ENCODE measurements around the gene XNDC1N.
A peak's percentile ranks its signal among the peaks of the same experiment; 100 is the strongest.

XNDC1N gene

DNA sequence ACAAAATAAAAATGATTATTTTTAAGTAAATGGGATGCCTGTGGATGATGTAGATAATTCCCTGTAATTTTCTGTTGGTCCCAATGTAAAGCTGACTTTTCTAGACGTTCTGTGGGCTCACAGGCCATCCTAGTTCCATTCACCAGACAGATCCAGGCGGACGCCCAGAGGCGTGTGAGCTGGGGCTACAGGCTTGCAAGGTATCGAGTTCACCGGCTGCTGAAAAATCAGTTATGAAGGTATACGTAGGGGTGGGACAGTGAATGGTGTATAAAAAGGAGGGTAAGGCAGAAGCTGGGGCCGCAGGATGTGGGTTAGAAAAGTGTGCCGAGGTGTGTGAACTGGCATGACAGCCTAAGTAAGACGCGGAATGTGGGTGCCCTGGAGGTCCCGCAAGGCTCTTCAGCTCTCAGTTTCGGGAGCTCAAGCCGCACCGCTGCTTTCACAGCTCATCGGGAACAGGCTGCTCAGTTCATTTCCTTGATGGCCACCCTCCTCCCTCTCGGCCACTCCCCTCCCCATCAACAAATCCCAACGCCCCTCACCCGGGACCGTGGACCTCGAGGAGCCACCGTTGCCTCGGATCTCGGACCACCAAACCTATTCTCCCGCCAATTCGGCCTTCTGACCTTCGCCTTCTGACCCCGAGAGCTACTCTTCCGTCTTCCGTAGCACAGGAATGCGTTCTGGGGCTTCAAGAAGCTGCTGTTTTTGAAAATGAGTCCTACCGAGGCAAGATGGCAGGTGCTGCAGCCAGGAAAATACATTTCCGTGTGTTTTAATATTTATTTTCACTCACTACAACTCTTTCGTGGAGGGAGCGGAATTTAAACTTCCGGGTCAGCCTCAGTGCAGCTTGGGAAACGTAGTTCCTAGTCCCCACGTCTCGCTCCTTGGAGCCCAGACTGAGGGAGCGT is at the start of gene XNDC1N:
TSS of gene XNDC1N (minus strand) at position 775 of the 917 bp plus-strand sequence. CDS start 5,241 bp downstream, outside the sequence.
- peak; percentile 54 for DNase-seq (ENCODE audit: low read depth, low spot score)
- peak within 1 kb of the TSS; percentile 77 for H3K27ac ChIP-seq

DNA sequence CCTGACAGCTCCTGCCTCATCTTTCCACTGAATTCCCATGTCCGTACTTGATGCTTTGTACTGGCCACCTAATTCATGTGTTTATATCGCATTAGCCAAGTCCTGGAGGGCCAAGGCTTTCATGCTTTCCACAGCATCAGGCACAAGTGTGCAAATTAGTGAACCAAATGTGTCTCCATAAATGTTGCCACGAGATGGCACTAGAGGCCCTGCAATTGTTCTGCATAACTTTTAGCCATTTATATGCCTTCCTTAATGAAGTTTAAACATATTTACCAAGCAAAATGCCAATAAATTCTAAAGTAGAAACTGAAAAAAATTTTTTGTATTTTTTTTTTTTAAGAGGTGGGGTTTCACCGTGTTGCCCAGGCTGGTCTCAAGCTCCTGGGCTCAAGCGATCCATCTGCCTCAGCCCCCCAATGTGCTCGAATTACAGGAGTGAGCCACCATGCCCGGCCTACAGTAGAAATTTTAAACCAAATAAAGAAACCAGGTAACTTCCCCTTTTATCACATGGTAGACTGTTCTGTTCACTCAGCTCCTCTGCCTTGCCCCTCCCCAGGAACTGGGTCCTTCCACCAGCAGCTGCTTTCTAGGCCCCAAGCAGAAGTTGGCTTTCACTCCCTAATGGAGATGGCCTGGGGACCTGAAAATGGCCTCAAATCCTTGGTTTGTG is 49.5 kb upstream of the XNDC1N start:
- no peak overlapping the region for H3K27ac ChIP-seq
- DNase-seq (ENCODE audit: low read depth, low spot score) = no peak

- no peak for DNase-seq (ENCODE audit: low read depth, low spot score)
These were observed 48.7 kb upstream of the XNDC1N start for GRCh38 chr11:71977090-71977489.

GRCh38 chr11:71976551-71976950 is 48.2 kb upstream of the XNDC1N start:
- no peak overlapping the region for H3K27ac ChIP-seq
- no peak for DNase-seq (ENCODE audit: low read depth, low spot score)

More at GRCh38 chr11:71977090-71977489, 48.7 kb upstream of the XNDC1N start:
- H3K27ac ChIP-seq = no peak overlapping the region

DNA sequence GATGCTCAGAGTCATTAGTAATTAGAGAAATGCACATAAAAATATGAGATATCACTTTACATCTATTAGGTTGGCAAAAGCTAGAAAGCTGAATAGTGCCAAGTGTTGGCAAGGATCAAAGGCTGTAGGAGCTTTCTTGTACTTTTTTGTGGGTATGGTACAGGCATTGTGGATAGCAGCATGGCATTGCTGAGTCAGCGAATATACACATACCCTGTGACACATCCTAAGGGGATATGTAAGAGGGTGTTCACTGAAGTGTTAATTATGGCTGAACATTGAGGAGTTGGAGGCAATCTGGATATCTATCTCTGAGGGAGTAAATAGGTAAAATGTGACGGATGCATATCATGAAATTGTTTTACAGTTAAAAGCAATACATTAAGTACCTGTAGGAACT is 43.3 kb upstream of the XNDC1N start:
- DNase-seq (ENCODE audit: low read depth, low spot score) = no peak
- no peak overlapping the region for H3K27ac ChIP-seq

- no peak overlapping the region for H3K27ac ChIP-seq
These were observed 36.2 kb upstream of the XNDC1N start for GRCh38 chr11:71964641-71965040.

GRCh38 chr11:71963468-71963867 is 35.1 kb upstream of the XNDC1N start:
- no peak for DNase-seq (ENCODE audit: low read depth, low spot score)
- no peak overlapping the region for H3K27ac ChIP-seq

More at GRCh38 chr11:71964641-71965040, 36.2 kb upstream of the XNDC1N start:
- DNase-seq (ENCODE audit: low read depth, low spot score) = no peak

GRCh38 chr11:71962428-71963038 is 34.1 kb upstream of the XNDC1N start:
- no peak for DNase-seq (ENCODE audit: low read depth, low spot score)
- peak overlapping the region; percentile 30 for H3K27ac ChIP-seq

DNA sequence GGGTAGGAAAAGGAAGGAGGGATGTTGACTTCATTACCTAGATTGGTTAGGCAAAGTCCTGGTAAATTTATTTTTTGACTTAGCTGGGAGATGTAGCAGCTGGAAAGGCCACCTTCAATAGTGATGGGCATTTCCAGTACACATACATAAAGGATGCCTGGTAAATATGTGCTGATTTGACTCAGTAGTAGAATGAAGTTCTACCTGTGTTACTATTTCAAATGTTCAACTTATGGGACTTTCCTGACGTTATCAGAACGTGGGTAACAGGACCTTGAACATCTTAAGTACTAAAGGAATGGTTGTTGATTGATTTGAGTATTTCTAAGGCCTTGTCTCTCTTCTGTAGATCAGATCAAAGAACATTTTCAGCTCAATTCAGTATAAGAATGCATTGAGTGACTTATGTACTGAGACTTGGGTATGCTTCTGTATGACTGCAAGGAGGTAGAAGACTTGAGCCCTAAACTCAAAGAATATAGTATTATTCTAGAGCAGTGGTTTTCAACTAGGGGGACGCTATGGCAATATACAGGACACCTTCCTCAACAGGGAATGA is 27.6 kb upstream of the XNDC1N start:
- no peak for DNase-seq (ENCODE audit: low read depth, low spot score)
- H3K27ac ChIP-seq = no peak overlapping the region

DNA sequence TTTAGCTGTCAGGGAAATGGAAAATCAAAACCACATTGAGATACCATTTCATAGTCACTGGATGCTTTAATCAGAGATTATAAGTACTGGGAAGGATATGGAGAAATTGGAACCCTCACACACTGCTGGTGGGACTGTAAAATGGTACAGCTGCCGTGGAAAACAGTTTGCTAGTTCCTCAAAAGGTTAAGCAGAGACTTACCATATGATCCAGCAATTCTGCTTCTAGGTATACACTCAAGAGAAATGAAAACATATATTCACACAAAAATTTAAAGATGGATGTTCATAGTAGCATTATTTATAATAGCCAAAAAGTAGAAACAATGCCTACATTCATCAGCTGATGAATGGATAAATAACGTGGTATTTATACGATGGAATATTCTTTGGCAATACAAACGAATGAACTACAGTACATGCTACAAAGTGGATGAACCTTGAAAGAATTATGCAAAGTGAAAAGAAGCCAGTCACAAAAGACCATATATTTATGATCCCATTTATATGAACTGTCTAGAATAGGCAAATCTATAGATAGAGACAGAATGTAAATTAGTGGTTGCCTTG is 23.4 kb upstream of the XNDC1N start:
- no peak overlapping the region for H3K27ac ChIP-seq
- DNase-seq (ENCODE audit: low read depth, low spot score) = no peak

GRCh38 chr11:71949034-71949433 is 20.6 kb upstream of the XNDC1N start:
- no peak for DNase-seq (ENCODE audit: low read depth, low spot score)

GRCh38 chr11:71948314-71949027 is 20.1 kb upstream of the XNDC1N start:
- DNase-seq (ENCODE audit: low read depth, low spot score) = no peak
- peak overlapping the region; percentile 91 for H3K27ac ChIP-seq

More at GRCh38 chr11:71949034-71949433, 20.6 kb upstream of the XNDC1N start:
- H3K27ac ChIP-seq = no peak overlapping the region

DNA sequence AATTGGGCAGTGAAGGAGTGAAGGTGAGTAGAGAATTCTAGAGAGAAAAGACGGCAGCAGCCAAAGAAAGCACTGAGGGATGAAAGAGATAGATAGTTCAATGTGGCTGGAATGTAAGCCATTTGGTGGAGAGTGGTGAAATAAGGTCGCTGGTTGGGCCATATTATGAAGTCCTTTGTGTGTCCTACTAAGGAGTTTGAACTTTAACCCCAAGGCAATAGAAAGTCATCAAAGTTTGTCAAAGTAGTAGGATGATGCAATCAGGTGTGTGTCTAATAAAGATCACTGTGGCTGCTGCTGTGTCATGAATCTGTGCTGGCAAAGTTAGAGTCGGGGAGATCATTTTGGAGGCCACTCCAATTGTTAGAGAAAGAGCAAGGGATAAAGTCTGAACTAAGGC is 19.1 kb upstream of the XNDC1N start:
- H3K27ac ChIP-seq = peak overlapping the region; percentile 91

GRCh38 chr11:71946144-71946571 is 17.8 kb upstream of the XNDC1N start:
- H3K27ac ChIP-seq = peak overlapping the region; percentile 91
- DNase-seq (ENCODE audit: low read depth, low spot score) = peak; percentile 63

More for the DNA sequence above, 19.1 kb upstream of the XNDC1N start:
- DNase-seq (ENCODE audit: low read depth, low spot score) = no peak

DNA sequence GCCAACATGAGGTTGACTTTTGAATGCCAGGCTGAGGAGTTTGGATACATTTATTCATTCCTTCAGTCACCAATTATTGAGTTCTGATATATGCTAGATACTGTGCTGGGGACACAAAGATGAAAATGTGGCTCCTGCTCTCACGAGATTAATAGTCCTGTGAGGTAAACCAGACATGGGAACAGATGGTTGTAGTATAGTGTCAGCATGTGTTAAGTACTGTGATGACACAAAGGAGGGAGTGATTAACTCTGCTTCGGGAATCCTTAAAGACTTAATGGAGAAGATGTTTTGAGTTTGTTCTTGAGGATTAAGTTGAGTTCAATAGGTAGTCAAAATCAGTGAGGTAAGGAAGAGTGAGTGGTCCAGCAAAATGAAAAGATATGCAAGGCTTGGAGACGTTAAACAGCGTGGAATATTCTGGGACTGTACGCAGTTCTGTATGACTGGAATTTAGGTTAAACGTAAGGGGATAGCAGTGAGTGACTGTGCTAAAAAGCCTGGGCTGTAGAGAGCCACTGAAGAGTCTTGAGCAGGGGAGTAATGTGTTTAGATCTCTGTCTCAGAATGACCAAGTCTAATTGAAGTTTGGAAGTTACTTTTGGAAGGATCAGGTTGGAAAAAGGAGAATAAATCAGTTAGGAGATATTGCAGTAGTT is 12.3 kb upstream of the XNDC1N start:
- no peak for DNase-seq (ENCODE audit: low read depth, low spot score)
- H3K27ac ChIP-seq = no peak overlapping the region

GRCh38 chr11:71937826-71938225 is 9.4 kb upstream of the XNDC1N start:
- H3K27ac ChIP-seq = no peak overlapping the region
- no peak for DNase-seq (ENCODE audit: low read depth, low spot score)

DNA sequence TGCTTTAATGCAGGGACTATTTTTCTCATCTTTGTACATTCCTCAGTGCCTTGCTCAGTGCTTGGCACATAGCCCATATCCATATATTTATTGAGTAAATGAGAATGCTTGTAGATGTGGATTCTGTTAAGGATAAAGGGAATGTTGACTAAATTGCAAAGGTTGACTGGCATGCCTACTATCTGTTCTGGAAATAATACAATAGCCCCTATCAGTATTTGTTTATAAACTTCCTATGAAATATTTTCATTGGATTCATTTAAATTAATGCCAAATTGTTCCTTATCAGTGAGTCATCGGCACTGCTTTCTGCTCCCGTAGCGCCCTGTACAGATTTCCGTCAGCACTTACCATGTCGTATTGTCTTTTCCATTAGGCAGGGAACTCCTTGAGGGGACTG is 8.4 kb upstream of the XNDC1N start:
- H3K27ac ChIP-seq = no peak overlapping the region
- no peak for DNase-seq (ENCODE audit: low read depth, low spot score)

- DNase-seq (ENCODE audit: low read depth, low spot score) = no peak
- no peak overlapping the region for H3K27ac ChIP-seq
These were observed 7.0 kb upstream of the XNDC1N start for GRCh38 chr11:71935338-71935925.

DNA sequence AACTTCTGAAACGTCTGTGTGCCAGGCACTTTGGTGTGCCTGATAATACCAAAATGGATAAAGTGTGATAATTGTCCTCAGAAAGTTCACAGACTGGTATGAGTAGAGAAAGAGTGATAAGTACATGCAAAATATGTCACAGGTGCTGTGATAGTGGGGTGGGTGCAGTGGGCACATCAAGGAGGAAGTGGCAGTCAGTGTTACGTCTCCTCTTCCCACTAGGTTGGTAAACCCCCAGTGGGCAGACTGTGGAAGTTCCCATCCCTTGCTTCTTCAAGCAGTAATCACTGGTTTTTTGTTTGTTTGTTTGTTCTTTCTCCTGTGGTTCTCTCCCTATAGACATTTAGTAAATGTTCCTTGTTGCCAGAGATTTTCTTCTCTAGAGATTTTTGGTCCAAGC is 5.8 kb upstream of the XNDC1N start:
- DNase-seq (ENCODE audit: low read depth, low spot score) = no peak
- H3K27ac ChIP-seq = no peak overlapping the region

Data from epithelial cell of prostate (primary cell).